SK-N-SH treated with all-trans-retinoic acid at 6 μM for 48 hours (cell line): Measurements from ENCODE around the gene GH1.

Experiments used
- ATAC-seq: fragments of 200-7000 bp; cut with Tn5 transposase; 3 replicates; pipeline ENCODE4 v1.9.1; 2020; ENCODE audit warnings: mild to moderate bottlenecking, moderate library complexity
- ARNTL ChIP-seq: fragments of 450-650 bp; formaldehyde crosslinking; IDR thresholded peaks from 2 replicates; pipeline ENCODE4 v1.5.0; 2020; ENCODE audit warnings: low read depth, mild to moderate bottlenecking, moderate library complexity, borderline replicate concordance
- BACH2 ChIP-seq: fragments of 250-450 bp; sonication (Bioruptor Pico); IDR thresholded peaks from 2 replicates; pipeline ENCODE4 v1.9.0; 2021; ENCODE audit warnings: mild to moderate bottlenecking, borderline replicate concordance
- CREB5 ChIP-seq: fragments of 250-450 bp; sonication (Bioruptor Pico); IDR thresholded peaks from 2 replicates; pipeline ENCODE4 v1.5.1; 2020; ENCODE audit warnings: low read depth, mild to moderate bottlenecking, moderate library complexity
- CSRNP3 ChIP-seq: fragments of 250-450 bp; sonication (Bioruptor Pico); IDR thresholded peaks from 2 replicates; pipeline ENCODE4 v1.5.1; 2021; ENCODE audit warnings: mild to moderate bottlenecking, moderate library complexity
- ESRRG ChIP-seq: fragments of 250-450 bp; sonication (Bioruptor Pico); IDR thresholded peaks from 2 replicates; pipeline ENCODE4 v1.6.1; 2021; ENCODE audit warnings: mild to moderate bottlenecking
- ISL1 ChIP-seq: fragments of 250-450 bp; sonication (Bioruptor Pico); IDR thresholded peaks from 2 replicates; pipeline ENCODE4 v2.1.2; 2022; ENCODE audit warnings: mild to moderate bottlenecking, moderate library complexity
- OSR1 ChIP-seq: fragments of 250-450 bp; sonication (Bioruptor Pico); IDR thresholded peaks from 2 replicates; pipeline ENCODE4 v1.8.0; 2022; ENCODE audit warnings: moderate library complexity, mild to moderate bottlenecking, inconsistent platforms
- PATZ1 ChIP-seq: fragments of 250-450 bp; sonication (Bioruptor Pico); IDR thresholded peaks from 2 replicates; pipeline ENCODE4 v1.8.0; 2020; ENCODE audit warnings: mild to moderate bottlenecking, moderate library complexity, borderline replicate concordance
- PPARA ChIP-seq: fragments of 250-450 bp; sonication (Bioruptor Pico); IDR thresholded peaks from 2 replicates; pipeline ENCODE4 v1.5.0; 2020; ENCODE audit warnings: mild to moderate bottlenecking, borderline replicate concordance
- RARB ChIP-seq: fragments of 250-450 bp; sonication (Bioruptor Pico); IDR thresholded peaks from 2 replicates; pipeline ENCODE4 v1.8.0; 2021; ENCODE audit warnings: mild to moderate bottlenecking, moderate library complexity
- SNAI2 ChIP-seq: fragments of 250-450 bp; sonication (Bioruptor Pico); IDR thresholded peaks from 2 replicates; pipeline ENCODE4 v1.5.0; 2020; ENCODE audit warnings: mild to moderate bottlenecking, moderate library complexity
- TCF4 ChIP-seq: fragments of 250-450 bp; sonication (Bioruptor Pico); IDR thresholded peaks from 2 replicates; pipeline ENCODE4 v1.8.0; 2021; ENCODE audit warnings: mild to moderate bottlenecking, moderate library complexity, borderline replicate concordance
- TOX ChIP-seq: fragments of 250-450 bp; sonication (Bioruptor Pico); IDR thresholded peaks from 2 replicates; pipeline ENCODE4 v1.8.0; 2021; ENCODE audit warnings: mild to moderate bottlenecking, moderate library complexity, borderline replicate concordance
- TSHZ2 ChIP-seq: fragments of 250-450 bp; sonication (Bioruptor Pico); IDR thresholded peaks from 2 replicates; pipeline ENCODE4 v1.5.0; 2020; ENCODE audit warnings: mild to moderate bottlenecking, moderate library complexity
- ZC3H10 ChIP-seq: fragments of 250-450 bp; sonication (Bioruptor Pico); IDR thresholded peaks from 2 replicates; pipeline ENCODE4 v1.5.1; 2021; ENCODE audit warnings: mild to moderate bottlenecking, moderate library complexity
- ZFP3 ChIP-seq: fragments of 250-450 bp; sonication (Bioruptor Pico); IDR thresholded peaks from 2 replicates; pipeline ENCODE4 v1.5.0; 2020; ENCODE audit warnings: mild to moderate bottlenecking, moderate library complexity
- ZNF565 ChIP-seq: fragments of 450-650 bp; formaldehyde crosslinking; conservative IDR thresholded peaks from 2 replicates; pipeline ENCODE4 v1.5.0; 2020; ENCODE audit warnings: low read depth, mild to moderate bottlenecking, moderate library complexity
- ZNF70 ChIP-seq: fragments of 450-650 bp; formaldehyde crosslinking; IDR thresholded peaks from 2 replicates; pipeline ENCODE4 v1.5.0; 2020; ENCODE audit warnings: mild to moderate bottlenecking, moderate library complexity
- ZNF8 ChIP-seq: fragments of 450-650 bp; formaldehyde crosslinking; IDR thresholded peaks from 2 replicates; pipeline ENCODE4 v1.5.0; 2020; ENCODE audit warnings: mild to moderate bottlenecking, moderate library complexity

GH1 gene

GRCh38 chr17:63944736-63945499 lies 26.3 kb upstream of the GH1 start:
- no peak for ATAC-seq
- TF ChIP-seq ZNF8 (CRISPR knock-in tag): no peak

GRCh38 chr17:63943745-63944144 lies 25.1 kb upstream of the GH1 start:
- no peak for TF ChIP-seq ZNF565 (CRISPR knock-in tag)
- no peak for TF ChIP-seq BACH2 (CRISPR knock-in tag)
- no peak for TF ChIP-seq CSRNP3 (CRISPR knock-in tag)
- no peak for TF ChIP-seq ZC3H10
- TF ChIP-seq TCF4: no peak
- no peak for TF ChIP-seq ZNF70 (CRISPR knock-in tag)
- ATAC-seq: no peak

- no peak for ATAC-seq
- TF ChIP-seq ARNTL: no peak
- TF ChIP-seq ZNF70 (CRISPR knock-in tag): no peak
- TF ChIP-seq RARB (CRISPR knock-in tag): no peak
- no peak for TF ChIP-seq CSRNP3 (CRISPR knock-in tag)
- TF ChIP-seq PATZ1: no peak
- TF ChIP-seq TCF4: no peak
- no peak for TF ChIP-seq ISL1 (CRISPR knock-in tag)
- TF ChIP-seq ZNF8 (CRISPR knock-in tag): no peak
- no peak for TF ChIP-seq ZFP3 (CRISPR knock-in tag)
- no peak for TF ChIP-seq SNAI2
- no peak for TF ChIP-seq PPARA (CRISPR knock-in tag)
- no peak for TF ChIP-seq TOX (CRISPR knock-in tag)
- no peak for TF ChIP-seq ESRRG (CRISPR knock-in tag)
- TF ChIP-seq TSHZ2 (CRISPR knock-in tag): no peak
- TF ChIP-seq, all 23 proteins: peak for 0
Measured at GRCh38 chr17:63942309-63942985, 23.8 kb upstream of the GH1 start.

GRCh38 chr17:63941751-63942150 lies 23.1 kb upstream of the GH1 start:
- ATAC-seq: no peak
- no peak for TF ChIP-seq ISL1 (CRISPR knock-in tag)
- TF ChIP-seq ZFP3 (CRISPR knock-in tag): no peak
- no peak for TF ChIP-seq OSR1
- TF ChIP-seq ZNF565 (CRISPR knock-in tag): no peak
- TF ChIP-seq TCF4: no peak
- TF ChIP-seq ESRRG (CRISPR knock-in tag): no peak
- no peak for TF ChIP-seq ZC3H10

- no peak for ATAC-seq
- TF ChIP-seq ZFP3 (CRISPR knock-in tag): no peak
- TF ChIP-seq ZNF565 (CRISPR knock-in tag): no peak
- no peak for TF ChIP-seq CSRNP3 (CRISPR knock-in tag)
- TF ChIP-seq ZNF70 (CRISPR knock-in tag): no peak
- no peak for TF ChIP-seq TSHZ2 (CRISPR knock-in tag)
- no peak for TF ChIP-seq TOX (CRISPR knock-in tag)
- no peak for TF ChIP-seq RARB (CRISPR knock-in tag)
- TF ChIP-seq CREB5 (CRISPR knock-in tag): no peak
Measured at GRCh38 chr17:63941162-63941561, 22.5 kb upstream of the GH1 start.
